ENCODE measurements around the gene RPS3.

DNA sequence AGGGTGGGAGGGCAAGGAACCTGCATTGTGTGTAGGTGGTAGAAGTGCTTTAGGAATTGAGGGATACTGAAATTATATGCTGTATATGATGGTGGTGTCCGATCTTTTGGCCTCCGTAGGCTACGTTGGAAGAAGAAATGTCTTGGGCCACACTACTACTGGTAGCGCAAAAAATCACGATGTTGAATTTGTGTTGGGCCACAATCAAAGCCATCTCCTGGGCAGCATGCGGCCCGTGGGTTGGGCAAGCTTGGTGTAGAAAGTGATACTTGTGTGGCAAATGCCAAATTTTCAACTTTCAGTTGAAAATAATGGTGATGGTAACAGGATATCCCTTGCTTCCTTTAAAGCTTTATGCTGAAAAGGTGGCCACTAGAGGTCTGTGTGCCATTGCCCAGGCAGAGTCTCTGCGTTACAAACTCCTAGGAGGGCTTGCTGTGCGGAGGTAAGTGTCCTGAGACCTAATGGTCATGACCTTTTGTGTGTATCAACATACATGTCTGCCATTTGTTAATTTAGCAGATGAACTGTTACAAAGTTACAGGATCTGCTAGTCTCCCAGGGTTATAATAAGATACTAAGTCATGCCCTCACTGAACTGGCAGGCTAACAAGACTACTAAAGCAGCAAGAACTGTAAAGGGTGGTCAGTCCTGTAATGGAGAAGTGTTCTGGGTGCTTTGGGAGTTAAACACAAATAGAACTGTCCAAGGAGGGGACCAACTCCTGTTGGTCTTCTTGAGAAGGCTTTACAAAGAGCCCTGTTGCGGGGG, 2.9 kb downstream of the RPS3 start:
- TF ChIP-seq, protein P1, sequence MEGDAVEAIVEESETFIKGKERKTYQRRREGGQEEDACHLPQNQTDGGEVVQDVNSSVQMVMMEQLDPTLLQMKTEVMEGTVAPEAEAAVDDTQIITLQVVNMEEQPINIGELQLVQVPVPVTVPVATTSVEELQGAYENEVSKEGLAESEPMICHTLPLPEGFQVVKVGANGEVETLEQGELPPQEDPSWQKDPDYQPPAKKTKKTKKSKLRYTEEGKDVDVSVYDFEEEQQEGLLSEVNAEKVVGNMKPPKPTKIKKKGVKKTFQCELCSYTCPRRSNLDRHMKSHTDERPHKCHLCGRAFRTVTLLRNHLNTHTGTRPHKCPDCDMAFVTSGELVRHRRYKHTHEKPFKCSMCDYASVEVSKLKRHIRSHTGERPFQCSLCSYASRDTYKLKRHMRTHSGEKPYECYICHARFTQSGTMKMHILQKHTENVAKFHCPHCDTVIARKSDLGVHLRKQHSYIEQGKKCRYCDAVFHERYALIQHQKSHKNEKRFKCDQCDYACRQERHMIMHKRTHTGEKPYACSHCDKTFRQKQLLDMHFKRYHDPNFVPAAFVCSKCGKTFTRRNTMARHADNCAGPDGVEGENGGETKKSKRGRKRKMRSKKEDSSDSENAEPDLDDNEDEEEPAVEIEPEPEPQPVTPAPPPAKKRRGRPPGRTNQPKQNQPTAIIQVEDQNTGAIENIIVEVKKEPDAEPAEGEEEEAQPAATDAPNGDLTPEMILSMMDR (IDR thresholded peaks at IDR 0.05) = no peak
- TF ChIP-seq POLR2A (IDR thresholded peaks at IDR 0.05) = no peak
